Erythroblast (primary cell): ENCODE data around the gene IFITM5.

Experiments used
- GATA1 ChIP-seq: IDR thresholded peaks from 2 replicates; pipeline ENCODE4 v1.6.1; 2011; ENCODE audit warnings: low read depth, mild to moderate bottlenecking, control low read depth, low read length, moderate library complexity
- POLR2A ChIP-seq: IDR thresholded peaks from 2 replicates; pipeline ENCODE4 v1.6.1; 2011; ENCODE audit warnings: mild to moderate bottlenecking, low read length

DNA sequence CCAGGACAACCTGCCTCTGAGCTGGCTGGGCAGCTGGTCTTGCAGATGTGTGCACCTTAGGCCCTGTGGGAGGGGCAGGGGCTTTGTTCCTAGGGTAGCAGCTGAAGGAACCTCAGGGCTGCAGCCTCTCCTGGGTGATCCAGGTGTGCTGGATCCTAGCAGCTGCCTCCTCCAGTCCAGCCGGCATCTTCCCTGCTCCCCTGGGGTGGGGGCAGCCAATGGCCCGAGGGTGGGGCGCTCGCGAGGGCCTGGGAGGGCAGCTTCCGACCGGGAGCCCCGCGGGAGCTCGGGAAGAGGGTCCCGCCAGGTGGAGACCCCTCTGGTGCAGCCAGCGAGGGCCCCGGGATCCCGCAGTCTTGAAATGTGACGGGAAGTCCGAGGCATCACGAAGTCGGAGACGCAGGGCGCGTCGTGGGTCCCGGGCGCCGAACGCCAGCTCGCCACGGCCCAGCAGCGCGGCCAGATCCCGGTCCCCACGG is 16.2 kb upstream of the IFITM5 start:
- no peak for TF ChIP-seq POLR2A
- TF ChIP-seq GATA1, result no peak
